GM19240 (cell line): ENCODE measurements around the gene PWP1.
"Not testable (repeated sequence)": the region's sequence is repeated elsewhere in the genome, so short reads cannot be mapped to it uniquely, and the experiment has no call there.

Experiments
- DNase-seq: peaks from one replicate; pipeline ENCODE4 v3.0.0; 2011; ENCODE audit warnings: low spot score; ENCODE audit not compliant: insufficient read length

PWP1 gene

GRCh38 chr12:107668320-107669098, 17.1 kb upstream of the PWP1 start:
- DNase-seq = no peak

GRCh38 chr12:107669946-107670345, 15.7 kb upstream of the PWP1 start:
- DNase-seq = no peak

- DNase-seq = no peak
Measured at GRCh38 chr12:107670999-107671643, 14.5 kb upstream of the PWP1 start.

GRCh38 chr12:107677671-107678070, 7.9 kb upstream of the PWP1 start:
- no peak for DNase-seq

- DNase-seq = no peak
Measured at GRCh38 chr12:107679336-107679735, 6.3 kb upstream of the PWP1 start.

- DNase-seq = no peak
Measured at GRCh38 chr12:107681455-107681835, 4.2 kb upstream of the PWP1 start.

- no peak for DNase-seq
Measured at GRCh38 chr12:107681836-107682820, 3.5 kb upstream of the PWP1 start.

- no peak for DNase-seq
Measured at GRCh38 chr12:107684029-107684795, 1.4 kb upstream of the PWP1 start.

GRCh38 chr12:107684990-107685359, 624 bp upstream of the PWP1 start:
- no peak for DNase-seq

- not testable (repeated sequence) for DNase-seq
Measured at GRCh38 chr12:107695772-107696171, 10.2 kb downstream of the PWP1 start.

- no peak for DNase-seq
Measured at GRCh38 chr12:107702106-107702505, 16.5 kb downstream of the PWP1 start.

- no peak for DNase-seq
Measured at GRCh38 chr12:107704041-107704440, 18.4 kb downstream of the PWP1 start.

GRCh38 chr12:107705522-107705921, 19.9 kb downstream of the PWP1 start:
- not testable (repeated sequence) for DNase-seq

GRCh38 chr12:107715780-107716179, 30.2 kb downstream of the PWP1 start:
- DNase-seq = no peak

GRCh38 chr12:107718606-107719005, 33.0 kb downstream of the PWP1 start:
- DNase-seq = no peak

- DNase-seq = not testable (repeated sequence)
Measured at GRCh38 chr12:107727327-107727726, 41.7 kb downstream of the PWP1 start.

- not testable (repeated sequence) for DNase-seq
Measured at GRCh38 chr12:107727742-107728141, 42.1 kb downstream of the PWP1 start.

- DNase-seq = no peak
Measured at GRCh38 chr12:107730618-107731341, 45.2 kb downstream of the PWP1 start.

- no peak for DNase-seq
Measured at GRCh38 chr12:107731366-107731765, 45.8 kb downstream of the PWP1 start.

GRCh38 chr12:107732365-107732764, 46.8 kb downstream of the PWP1 start:
- DNase-seq = no peak
